ENCODE data around the gene KDM3A. TPM values are rescaled to one million over a fixed set of nuclear protein-coding genes. Genes with fewer than 3 reads are reported as not detected.

KDM3A gene
- total RNA-seq, 1 donor from 2014 or later = 29.5 TPM

GRCh38 chr2:86498468-86499260 is 57.5 kb downstream of the KDM3A start:
- ATAC-seq (no peak), DNase-seq (ENCODE audit: missing footprints) (no peak)
- intact Hi-C loops (cut with DNase I) = no loop called here

GRCh38 chr2:86499326-86499725 is 58.2 kb downstream of the KDM3A start:
- intact Hi-C loops (cut with DNase I) = no loop called here
- DNase-seq (ENCODE audit: missing footprints) = no peak
- ATAC-seq = no peak

- intact Hi-C loops (cut with DNase I) = no loop called here
- DNase-seq (ENCODE audit: missing footprints) (no peak), ATAC-seq (no peak)
Measured at GRCh38 chr2:86500325-86501083, 59.3 kb downstream of the KDM3A start.

GRCh38 chr2:86507600-86507999 is 66.4 kb downstream of the KDM3A start:
- ATAC-seq (peak; percentile 47), DNase-seq (ENCODE audit: missing footprints) (no peak)
- intact Hi-C loops (cut with DNase I) = loop anchor here (5.0 kb wide), 1 partner anchor 115 kb away; the partner anchor contains the start of gene RNF103

- ATAC-seq (peak; percentile 58), DNase-seq (ENCODE audit: missing footprints) (no peak)
- intact Hi-C loops (cut with DNase I) = no loop called here
Measured at GRCh38 chr2:86510436-86510933, 69.3 kb downstream of the KDM3A start.

GRCh38 chr2:86512034-86512433 is 70.9 kb downstream of the KDM3A start:
- intact Hi-C loops (cut with DNase I) = no loop called here
- DNase-seq (ENCODE audit: missing footprints) = no peak
- ATAC-seq = no peak

- no peak for ATAC-seq
- intact Hi-C loops (cut with DNase I) = no loop called here
- no peak for DNase-seq (ENCODE audit: missing footprints)
Measured at GRCh38 chr2:86512892-86513291, 71.7 kb downstream of the KDM3A start.

- DNase-seq (ENCODE audit: missing footprints) (no peak), ATAC-seq (no peak)
- intact Hi-C loops (cut with DNase I) = no loop called here
Measured at GRCh38 chr2:86513948-86514660, 72.9 kb downstream of the KDM3A start.

- intact Hi-C loops (cut with DNase I) = no loop called here
- DNase-seq (ENCODE audit: missing footprints) (peak; percentile 58), ATAC-seq (peak; percentile 46)
Measured at GRCh38 chr2:86518481-86518880, 77.3 kb downstream of the KDM3A start.

GRCh38 chr2:86519349-86519748 is 78.2 kb downstream of the KDM3A start:
- DNase-seq (ENCODE audit: missing footprints) = no peak
- no peak for ATAC-seq
- intact Hi-C loops (cut with DNase I) = no loop called here

- no peak for ATAC-seq
- intact Hi-C loops (cut with DNase I) = no loop called here
- no peak for DNase-seq (ENCODE audit: missing footprints)
Measured at GRCh38 chr2:86520153-86520552, 79.0 kb downstream of the KDM3A start.

- DNase-seq (ENCODE audit: missing footprints) (no peak), ATAC-seq (no peak)
- intact Hi-C loops (cut with DNase I) = no loop called here
Measured at GRCh38 chr2:86521922-86522321, 80.8 kb downstream of the KDM3A start.

- ATAC-seq (no peak), DNase-seq (ENCODE audit: missing footprints) (no peak)
- intact Hi-C loops (cut with DNase I) = no loop called here
Measured at GRCh38 chr2:86522711-86523110, 81.5 kb downstream of the KDM3A start.

GRCh38 chr2:86523491-86523890 is 82.3 kb downstream of the KDM3A start:
- intact Hi-C loops (cut with DNase I) = no loop called here
- ATAC-seq = no peak
- DNase-seq (ENCODE audit: missing footprints) = no peak

- DNase-seq (ENCODE audit: missing footprints) = no peak
- ATAC-seq = no peak
- intact Hi-C loops (cut with DNase I) = no loop called here
Measured at GRCh38 chr2:86525421-86526340, 84.5 kb downstream of the KDM3A start.

GRCh38 chr2:86533589-86533988 is 92.4 kb downstream of the KDM3A start:
- intact Hi-C loops (cut with DNase I) = no loop called here
- DNase-seq (ENCODE audit: missing footprints) (no peak), ATAC-seq (no peak)

GRCh38 chr2:86541334-86541733 is 100.2 kb downstream of the KDM3A start:
- ATAC-seq (peak; percentile 56), DNase-seq (ENCODE audit: missing footprints) (no peak)
- intact Hi-C loops (cut with DNase I) = no loop called here

Data from Right ventricle myocardium inferior (tissue), 1 donor.